GM12875 (cell line): ENCODE results near the gene PARD3.

Experiments
- H3K4me3 ChIP-seq: one replicate; pipeline ENCODE4 v1.5.1; 2011; ENCODE audit warnings: low read depth, low read length, control low read depth
- TF ChIP-seq, protein P1 (sequence below): IDR thresholded peaks from 2 replicates; pipeline ENCODE4 v1.5.1; 2011; ENCODE audit warnings: low read depth, mild to moderate bottlenecking, control low read depth, inconsistent platforms, low read length, moderate library complexity, borderline replicate concordance; ENCODE audit not compliant: insufficient read depth

Gene PARD3

DNA sequence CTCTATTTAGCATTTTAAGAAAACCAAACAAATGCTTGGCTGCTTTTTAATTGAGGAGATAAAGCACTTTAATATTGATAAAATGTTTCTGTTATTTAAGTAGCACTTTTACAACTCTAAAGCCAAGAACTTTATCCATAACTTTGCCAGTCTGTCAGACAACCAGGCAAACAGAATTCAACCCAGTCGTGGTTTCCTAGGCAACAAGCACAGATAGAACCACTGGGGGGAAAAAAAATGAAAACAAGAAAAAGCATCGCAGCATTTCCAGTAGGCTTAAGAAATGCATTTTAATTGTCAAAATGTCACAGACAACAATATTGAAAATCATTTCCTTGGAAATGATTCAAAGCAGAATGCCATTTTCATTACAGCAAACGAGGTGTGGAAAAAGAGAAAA lies 323.4 kb downstream of the PARD3 start:
- H3K4me3 ChIP-seq, result no peak overlapping the region
- TF ChIP-seq, protein P1, sequence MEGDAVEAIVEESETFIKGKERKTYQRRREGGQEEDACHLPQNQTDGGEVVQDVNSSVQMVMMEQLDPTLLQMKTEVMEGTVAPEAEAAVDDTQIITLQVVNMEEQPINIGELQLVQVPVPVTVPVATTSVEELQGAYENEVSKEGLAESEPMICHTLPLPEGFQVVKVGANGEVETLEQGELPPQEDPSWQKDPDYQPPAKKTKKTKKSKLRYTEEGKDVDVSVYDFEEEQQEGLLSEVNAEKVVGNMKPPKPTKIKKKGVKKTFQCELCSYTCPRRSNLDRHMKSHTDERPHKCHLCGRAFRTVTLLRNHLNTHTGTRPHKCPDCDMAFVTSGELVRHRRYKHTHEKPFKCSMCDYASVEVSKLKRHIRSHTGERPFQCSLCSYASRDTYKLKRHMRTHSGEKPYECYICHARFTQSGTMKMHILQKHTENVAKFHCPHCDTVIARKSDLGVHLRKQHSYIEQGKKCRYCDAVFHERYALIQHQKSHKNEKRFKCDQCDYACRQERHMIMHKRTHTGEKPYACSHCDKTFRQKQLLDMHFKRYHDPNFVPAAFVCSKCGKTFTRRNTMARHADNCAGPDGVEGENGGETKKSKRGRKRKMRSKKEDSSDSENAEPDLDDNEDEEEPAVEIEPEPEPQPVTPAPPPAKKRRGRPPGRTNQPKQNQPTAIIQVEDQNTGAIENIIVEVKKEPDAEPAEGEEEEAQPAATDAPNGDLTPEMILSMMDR, result no peak

DNA sequence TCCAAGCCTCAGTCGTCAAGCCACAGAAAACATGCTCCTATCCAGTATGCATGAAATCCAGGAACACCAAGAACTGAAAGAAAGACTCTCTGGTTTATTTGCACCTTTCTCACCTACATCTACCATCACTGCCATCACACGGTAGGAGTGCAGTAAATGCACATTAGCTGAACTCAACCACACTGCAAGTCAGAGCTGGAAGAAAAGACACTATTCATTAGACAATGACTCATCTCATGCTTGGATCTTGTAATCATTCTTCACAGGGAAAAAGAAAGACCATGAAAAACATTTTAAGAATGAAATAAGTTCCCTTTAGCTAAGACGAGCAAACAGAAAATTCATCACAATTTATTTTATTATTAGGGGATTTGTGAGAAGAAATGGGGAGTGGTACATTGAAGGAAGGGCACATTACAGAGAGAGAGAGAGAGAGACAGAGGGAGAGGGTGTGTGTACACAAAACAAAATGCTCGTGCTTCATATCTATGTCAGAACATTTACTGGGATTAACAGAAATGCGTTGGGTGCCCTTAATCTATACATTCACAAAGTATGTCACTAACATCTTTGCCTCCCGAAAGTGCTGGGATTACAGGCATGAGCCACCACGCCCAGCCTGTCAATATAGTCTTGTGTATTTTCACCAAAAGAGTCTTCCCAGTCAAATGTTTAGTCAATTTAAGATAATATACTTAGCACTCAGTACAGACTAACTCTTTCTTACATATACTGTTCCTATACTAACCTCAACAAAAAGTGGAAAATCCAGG lies 324.9 kb downstream of the PARD3 start:
- TF ChIP-seq, protein P1, result no peak
- no peak overlapping the region for H3K4me3 ChIP-seq

DNA sequence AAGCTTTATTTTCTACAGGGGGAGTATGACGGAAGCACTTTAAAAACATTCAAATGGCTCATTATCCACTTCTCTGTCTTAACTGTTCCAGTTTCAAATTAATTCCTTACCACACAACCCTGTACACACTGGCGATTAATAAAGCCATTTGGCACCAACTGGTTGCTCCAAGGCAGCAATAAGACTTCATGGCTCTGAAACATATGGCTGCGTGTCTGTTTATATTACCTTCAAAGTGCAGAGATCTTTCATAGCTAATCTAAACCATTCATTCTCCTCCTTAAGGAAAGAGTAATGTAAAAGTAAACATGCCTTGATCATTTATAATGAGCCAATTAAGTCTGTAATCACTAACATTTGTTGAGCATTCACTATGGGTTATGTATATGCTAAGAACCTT lies 325.7 kb downstream of the PARD3 start:
- TF ChIP-seq, protein P1, result no peak

DNA sequence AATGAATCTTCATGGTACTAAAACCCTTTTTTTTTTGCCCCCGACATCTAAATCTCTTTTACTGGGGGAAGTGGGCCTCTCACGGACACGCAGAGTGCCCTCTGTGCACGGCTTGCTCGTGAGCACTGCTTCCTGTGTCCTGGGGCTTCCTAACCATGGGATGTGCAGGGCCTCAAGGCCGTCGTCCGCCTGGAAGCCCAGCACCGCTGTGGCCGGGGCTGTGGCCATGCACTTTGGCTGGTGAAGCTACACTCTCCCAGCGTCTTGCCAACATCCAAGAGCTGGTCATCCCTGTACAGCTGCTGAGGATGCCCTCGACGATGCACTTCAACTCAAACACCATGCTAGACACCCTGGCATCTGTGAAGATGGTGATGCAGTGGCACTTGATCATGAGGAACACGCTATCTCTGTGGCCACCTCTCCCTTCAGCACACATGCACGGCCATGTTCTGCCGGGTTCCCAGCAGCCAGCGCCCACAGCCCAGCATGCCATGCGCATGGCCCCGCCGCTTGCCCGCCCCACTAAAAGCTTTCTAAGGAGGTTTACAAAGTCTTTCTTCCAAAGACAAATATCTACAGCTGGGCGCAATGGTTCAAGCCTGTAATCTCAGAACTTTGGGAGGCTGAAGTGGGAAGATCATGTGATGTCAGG lies 326.5 kb downstream of the PARD3 start:
- TF ChIP-seq, protein P1, result no peak
- no peak overlapping the region for H3K4me3 ChIP-seq

More for the DNA sequence above, 325.7 kb downstream of the PARD3 start:
- no peak overlapping the region for H3K4me3 ChIP-seq

DNA sequence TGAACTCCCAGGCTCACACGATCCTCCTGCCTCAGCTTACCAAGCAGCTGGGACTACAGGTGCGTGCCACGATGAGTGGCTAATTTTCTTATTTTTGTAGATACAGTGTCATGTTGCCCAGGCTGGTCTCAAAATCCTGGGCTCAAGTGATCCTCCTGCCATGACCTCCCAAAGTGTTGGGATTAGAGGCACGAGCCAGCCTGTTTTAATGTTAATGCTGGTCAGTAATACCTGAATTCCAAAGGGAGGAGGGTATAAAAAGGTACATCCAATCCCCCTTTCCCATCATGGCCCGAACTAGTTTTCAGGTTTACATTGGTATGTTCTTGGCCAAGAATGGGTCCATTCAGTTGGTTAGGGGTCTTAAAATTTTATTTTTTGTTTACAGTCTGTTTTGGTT lies 329.1 kb downstream of the PARD3 start:
- TF ChIP-seq, protein P1, result no peak
- H3K4me3 ChIP-seq, result no peak overlapping the region

DNA sequence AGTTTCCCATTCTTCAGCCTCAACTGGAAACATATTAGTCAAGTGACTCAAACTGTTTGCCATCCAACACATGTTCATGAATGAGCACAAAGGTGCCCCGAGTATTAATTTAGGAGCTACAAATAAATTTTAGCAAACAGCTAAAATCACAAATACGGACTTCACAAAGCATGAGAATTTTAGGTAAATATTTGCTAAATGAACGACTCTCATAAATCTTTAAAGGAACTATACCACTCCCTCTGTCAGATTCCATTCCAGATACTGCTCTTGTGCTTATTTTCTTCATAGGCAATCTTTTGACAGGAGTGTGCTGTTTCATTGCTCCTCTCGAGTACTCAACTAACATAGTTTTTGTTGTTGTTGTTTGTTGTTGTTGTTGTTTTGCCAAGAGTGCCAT lies 330.9 kb downstream of the PARD3 start:
- no peak overlapping the region for H3K4me3 ChIP-seq
- TF ChIP-seq, protein P1, result no peak

DNA sequence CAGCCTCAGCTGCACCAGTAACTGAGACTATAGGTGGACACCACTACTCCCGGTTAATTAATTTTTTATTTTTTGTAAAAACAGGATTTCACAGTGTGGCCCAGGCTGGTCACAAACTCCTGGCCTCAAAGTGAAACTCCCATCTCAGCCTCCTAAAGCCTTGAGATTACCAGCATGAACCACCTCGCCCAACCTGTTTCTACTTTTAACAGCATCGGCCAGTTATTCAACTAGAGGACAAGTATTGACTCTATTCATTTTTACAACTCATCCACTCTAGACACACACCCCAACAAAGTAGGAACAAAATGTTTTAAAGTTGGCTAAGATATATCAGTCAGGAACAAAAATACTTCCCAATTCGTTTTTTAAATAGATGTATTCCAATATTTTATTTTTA lies 334.8 kb downstream of the PARD3 start:
- TF ChIP-seq, protein P1, result no peak
- no peak overlapping the region for H3K4me3 ChIP-seq
